Measurements from ENCODE around the gene BNC2. TPM values are rescaled to one million over a fixed set of nuclear protein-coding genes. Genes with fewer than 3 reads are reported as not detected.

BNC2 gene
- total RNA-seq, 1 experiment from 2014 or later: 43.6 TPM

GRCh38 chr9:16543686-16544085 is 326.8 kb downstream of the BNC2 start:
- Histone ChIP-seq H2BK20ac (ENCODE audit: low read depth, low read length, poor library complexity, severe bottlenecking) (no peak overlapping the region), H4K20me1 (ENCODE audit: control insufficient read depth, insufficient read depth, insufficient read length) (no peaks in the 10 kb centered on the region), H3K23ac (ENCODE audit: insufficient read length, low read depth, low read length) (no peak overlapping the region), H3K23me2 (ENCODE audit: insufficient read length, low read depth, low read length, poor library complexity, severe bottlenecking) (no peaks in the 10 kb centered on the region), H3T11ph (ENCODE audit: low read length) (no peak overlapping the region), H3K27ac (ENCODE audit: insufficient read length, low read depth, low read length) (no peak overlapping the region), H2BK12ac (ENCODE audit: insufficient read length, low read depth, low read length) (no peak overlapping the region), H4K91ac (ENCODE audit: insufficient read length, low read depth, low read length) (no peak overlapping the region), H3K9me3 (ENCODE audit: control insufficient read depth, low read depth, low read length) (no peaks in the 10 kb centered on the region), H2BK120ac (ENCODE audit: low read depth, low read length, poor library complexity, severe bottlenecking) (no peak overlapping the region), H3K4ac (ENCODE audit: low read depth, low read length) (no peak overlapping the region), H3K4me1 (ENCODE audit: insufficient read depth, low read length) (peaks cover 6% of the 10 kb centered on the region), H3K27me3 (ENCODE audit: insufficient read depth, low read length) (no peaks in the 10 kb centered on the region), H3K18ac (ENCODE audit: insufficient read length, low read depth, low read length) (no peak overlapping the region), H3K56ac (ENCODE audit: insufficient read length, low read depth, low read length) (no peak overlapping the region), H2AK5ac (ENCODE audit: insufficient read length, low read length) (no peak overlapping the region), H4K8ac (replicated peaks; ENCODE audit: insufficient read length, low read depth, low read length) (no peak overlapping the region), H4K5ac (ENCODE audit: insufficient read length, low read depth, low read length) (no peak overlapping the region), H2BK5ac (ENCODE audit: insufficient read length, low read length) (no peak overlapping the region), H2AFZ (ENCODE audit: low read length) (no peak overlapping the region), H3K79me2 (ENCODE audit: insufficient read depth, low read length) (no peaks in the 10 kb centered on the region), H2BK15ac (ENCODE audit: low read depth, low read length) (no peak overlapping the region), H3K79me1 (ENCODE audit: insufficient read depth, low read depth, low read length, poor library complexity, severe bottlenecking) (no peaks in the 10 kb centered on the region), H3K4me2 (ENCODE audit: insufficient read depth, insufficient read length, low read length) (no peak overlapping the region), H3K14ac (ENCODE audit: insufficient read depth, low read length) (no peak overlapping the region), H3K9ac (ENCODE audit: extremely low read depth, insufficient read length, low read length) (no peak overlapping the region)
- peaks cover 0 to 11% (median 0%) of the 10 kb centered on the region in 3 experiments; a peak in 2 of 7 replicates for H3K36me3 Mint-ChIP-seq (ENCODE audit: insufficient read depth in 1 of 3, low read depth in 3 of 3)
- no peaks in the 10 kb centered on the region for H3K9me3 Mint-ChIP-seq
- no peak for DNase-seq
- no peaks in the 10 kb centered on the region for H3K27me3 Mint-ChIP-seq (ENCODE audit: low read depth)
- H3K27ac Mint-ChIP-seq: no peak overlapping the region; a peak in 1 of 7 replicates
- TF ChIP-seq CTCF (conservative IDR thresholded peaks at IDR 0.05): no peak
- peaks cover 24 to 26% of the 10 kb centered on the region in 2 experiments for H3K4me1 Mint-ChIP-seq
- no CpG with 5 or more reads among the region's 3 CpGs for WGBS (ENCODE audit: extremely low coverage, insufficient read length, low lambda C conversion rate)
- no peak overlapping the region for H3K4me3 Mint-ChIP-seq

Data from H9 (cell line).